ENCODE measurements around the gene INSIG1. TPM values are rescaled to one million over a fixed set of nuclear protein-coding genes. Genes with fewer than 3 reads are reported as not detected.

The INSIG1 gene
- polyA plus RNA-seq, 2 donors, result 17.7 to 40.3 TPM

GRCh38 chr7:155308330-155309020 is 10.8 kb downstream of the INSIG1 start:
- H3K4me1 ChIP-seq (ENCODE audit: control insufficient read depth in 2 of 2, insufficient read depth in 2 of 2, low read length in 1 of 2), result peaks cover 0 to 3% of the 10 kb centered on the region in 2 donors
- H3K9me3 ChIP-seq (ENCODE audit: control insufficient read depth in 2 of 2, insufficient read depth in 1 of 2, low read depth in 1 of 2, low read length in 1 of 2), result no peaks in the 10 kb centered on the region
- H3K27me3 ChIP-seq (ENCODE audit: control insufficient read depth in 1 of 2, insufficient read depth in 2 of 2, low read length in 2 of 2), result no peaks in the 10 kb centered on the region
- H3K27ac ChIP-seq (ENCODE audit: low read depth in 2 of 2, low read length in 1 of 2), result no peak overlapping the region
- 91% methylated on average over 19 of the region's 19 CpGs for WGBS, 2 donors
- H3K36me3 ChIP-seq (ENCODE audit: control insufficient read depth in 2 of 2, insufficient read depth in 2 of 2, low read length in 1 of 2), result peaks cover 4 to 25% of the 10 kb centered on the region in 2 donors
- H3K4me3 ChIP-seq (ENCODE audit: low read depth in 1 of 2, low read length in 2 of 2), result no peak overlapping the region

- Histone ChIP-seq H3K4me1 (ENCODE audit: control insufficient read depth in 2 of 2, insufficient read depth in 2 of 2, low read length in 1 of 2) (peaks cover 0 to 3% of the 10 kb centered on the region in 2 donors), H3K9me3 (ENCODE audit: control insufficient read depth in 2 of 2, insufficient read depth in 1 of 2, low read depth in 1 of 2, low read length in 1 of 2) (no peaks in the 10 kb centered on the region), H3K4me3 (ENCODE audit: low read depth in 1 of 2, low read length in 2 of 2) (no peak overlapping the region), H3K27ac (ENCODE audit: low read depth in 2 of 2, low read length in 1 of 2) (no peak overlapping the region), H3K36me3 (ENCODE audit: control insufficient read depth in 2 of 2, insufficient read depth in 2 of 2, low read length in 1 of 2) (peaks cover 3 to 25% of the 10 kb centered on the region in 2 donors), H3K27me3 (ENCODE audit: control insufficient read depth in 1 of 2, insufficient read depth in 2 of 2, low read length in 2 of 2) (no peaks in the 10 kb centered on the region)
- whole genome bisulfite sequencing, 2 donors, result 70 to 82% methylated on average over 1 of the region's 1 CpG
Observed at GRCh38 chr7:155309021-155309338, 11.3 kb downstream of the INSIG1 start.

- H3K4me3 ChIP-seq (ENCODE audit: low read depth in 1 of 2, low read length in 2 of 2), result no peak overlapping the region
- H3K36me3 ChIP-seq (ENCODE audit: control insufficient read depth in 2 of 2, insufficient read depth in 2 of 2, low read length in 1 of 2), result peaks cover 3 to 21% of the 10 kb centered on the region in 2 donors
- WGBS, 2 donors, result 85 to 89% methylated on average over 13 of the region's 13 CpGs
- H3K27me3 ChIP-seq (ENCODE audit: control insufficient read depth in 1 of 2, insufficient read depth in 2 of 2, low read length in 2 of 2), result no peaks in the 10 kb centered on the region
- H3K27ac ChIP-seq (ENCODE audit: low read depth in 2 of 2, low read length in 1 of 2), result no peak overlapping the region
- peaks cover 0 to 3% of the 10 kb centered on the region in 2 donors for H3K4me1 ChIP-seq (ENCODE audit: control insufficient read depth in 2 of 2, insufficient read depth in 2 of 2, low read length in 1 of 2)
- no peaks in the 10 kb centered on the region for H3K9me3 ChIP-seq (ENCODE audit: control insufficient read depth in 2 of 2, insufficient read depth in 1 of 2, low read depth in 1 of 2, low read length in 1 of 2)
Observed at GRCh38 chr7:155310425-155311114, 12.9 kb downstream of the INSIG1 start.

- Histone ChIP-seq H3K27ac (ENCODE audit: low read depth in 2 of 2, low read length in 1 of 2) (no peak overlapping the region), H3K36me3 (ENCODE audit: control insufficient read depth in 2 of 2, insufficient read depth in 2 of 2, low read length in 1 of 2) (peaks cover 3 to 11% of the 10 kb centered on the region in 2 donors), H3K9me3 (ENCODE audit: control insufficient read depth in 2 of 2, insufficient read depth in 1 of 2, low read depth in 1 of 2, low read length in 1 of 2) (no peaks in the 10 kb centered on the region), H3K4me3 (ENCODE audit: low read depth in 1 of 2, low read length in 2 of 2) (no peak overlapping the region), H3K4me1 (ENCODE audit: control insufficient read depth in 2 of 2, insufficient read depth in 2 of 2, low read length in 1 of 2) (no peaks in the 10 kb centered on the region), H3K27me3 (ENCODE audit: control insufficient read depth in 1 of 2, insufficient read depth in 2 of 2, low read length in 2 of 2) (peaks cover 0 to 3% of the 10 kb centered on the region in 2 donors)
- WGBS, 2 donors, result 72 to 74% methylated on average over 8 of the region's 8 CpGs
Observed at GRCh38 chr7:155311826-155312537, 14.3 kb downstream of the INSIG1 start.

- H3K4me1 ChIP-seq (ENCODE audit: control insufficient read depth in 2 of 2, insufficient read depth in 2 of 2, low read length in 1 of 2), result no peaks in the 10 kb centered on the region
- H3K4me3 ChIP-seq (ENCODE audit: low read depth in 1 of 2, low read length in 2 of 2), result no peak overlapping the region
- WGBS, 2 donors, result 72 to 85% methylated on average over 7 of the region's 7 CpGs
- H3K27me3 ChIP-seq (ENCODE audit: control insufficient read depth in 1 of 2, insufficient read depth in 2 of 2, low read length in 2 of 2), result peaks cover 0 to 3% of the 10 kb centered on the region in 2 donors
- no peaks in the 10 kb centered on the region for H3K9me3 ChIP-seq (ENCODE audit: control insufficient read depth in 2 of 2, insufficient read depth in 1 of 2, low read depth in 1 of 2, low read length in 1 of 2)
- H3K27ac ChIP-seq (ENCODE audit: low read depth in 2 of 2, low read length in 1 of 2), result no peak overlapping the region
- peaks cover 0 to 11% of the 10 kb centered on the region in 2 donors for H3K36me3 ChIP-seq (ENCODE audit: control insufficient read depth in 2 of 2, insufficient read depth in 2 of 2, low read length in 1 of 2)
Observed at GRCh38 chr7:155312633-155313032, 15.0 kb downstream of the INSIG1 start.

GRCh38 chr7:155313096-155313495 is 15.4 kb downstream of the INSIG1 start:
- Histone ChIP-seq H3K9me3 (ENCODE audit: control insufficient read depth in 2 of 2, insufficient read depth in 1 of 2, low read depth in 1 of 2, low read length in 1 of 2) (no peaks in the 10 kb centered on the region), H3K4me1 (ENCODE audit: control insufficient read depth in 2 of 2, insufficient read depth in 2 of 2, low read length in 1 of 2) (no peaks in the 10 kb centered on the region), H3K4me3 (ENCODE audit: low read depth in 1 of 2, low read length in 2 of 2) (no peak overlapping the region), H3K36me3 (ENCODE audit: control insufficient read depth in 2 of 2, insufficient read depth in 2 of 2, low read length in 1 of 2) (peaks cover 0 to 11% of the 10 kb centered on the region in 2 donors), H3K27me3 (ENCODE audit: control insufficient read depth in 1 of 2, insufficient read depth in 2 of 2, low read length in 2 of 2) (peaks cover 0 to 3% of the 10 kb centered on the region in 2 donors), H3K27ac (ENCODE audit: low read depth in 2 of 2, low read length in 1 of 2) (no peak overlapping the region)
- WGBS, 2 donors, result 82 to 90% methylated on average over 8 of the region's 8 CpGs

- no peak overlapping the region for H3K27ac ChIP-seq (ENCODE audit: low read depth in 2 of 2, low read length in 1 of 2)
- no peaks in the 10 kb centered on the region for H3K9me3 ChIP-seq (ENCODE audit: control insufficient read depth in 2 of 2, insufficient read depth in 1 of 2, low read depth in 1 of 2, low read length in 1 of 2)
- H3K4me1 ChIP-seq (ENCODE audit: control insufficient read depth in 2 of 2, insufficient read depth in 2 of 2, low read length in 1 of 2), result no peaks in the 10 kb centered on the region
- H3K27me3 ChIP-seq (ENCODE audit: control insufficient read depth in 1 of 2, insufficient read depth in 2 of 2, low read length in 2 of 2), result peaks cover 0 to 3% of the 10 kb centered on the region in 2 donors
- 79 to 83% methylated on average over 8 of the region's 8 CpGs for WGBS, 2 donors
- no peaks in the 10 kb centered on the region for H3K36me3 ChIP-seq (ENCODE audit: control insufficient read depth in 2 of 2, insufficient read depth in 2 of 2, low read length in 1 of 2)
- H3K4me3 ChIP-seq (ENCODE audit: low read depth in 1 of 2, low read length in 2 of 2), result no peak overlapping the region
Observed at GRCh38 chr7:155315977-155316376, 18.3 kb downstream of the INSIG1 start.

GRCh38 chr7:155316427-155317113 is 18.9 kb downstream of the INSIG1 start:
- Histone ChIP-seq H3K36me3 (ENCODE audit: control insufficient read depth in 2 of 2, insufficient read depth in 2 of 2, low read length in 1 of 2) (no peaks in the 10 kb centered on the region), H3K27me3 (ENCODE audit: control insufficient read depth in 1 of 2, insufficient read depth in 2 of 2, low read length in 2 of 2) (peaks cover 0 to 3% of the 10 kb centered on the region in 2 donors), H3K4me3 (ENCODE audit: low read depth in 1 of 2, low read length in 2 of 2) (no peak overlapping the region), H3K4me1 (ENCODE audit: control insufficient read depth in 2 of 2, insufficient read depth in 2 of 2, low read length in 1 of 2) (no peaks in the 10 kb centered on the region), H3K27ac (ENCODE audit: low read depth in 2 of 2, low read length in 1 of 2) (no peak overlapping the region), H3K9me3 (ENCODE audit: control insufficient read depth in 2 of 2, insufficient read depth in 1 of 2, low read depth in 1 of 2, low read length in 1 of 2) (no peaks in the 10 kb centered on the region)
- 77 to 78% methylated on average over 13 of the region's 13 CpGs for WGBS, 2 donors

- no peaks in the 10 kb centered on the region for H3K36me3 ChIP-seq (ENCODE audit: control insufficient read depth in 2 of 2, insufficient read depth in 2 of 2, low read length in 1 of 2)
- H3K9me3 ChIP-seq (ENCODE audit: control insufficient read depth in 2 of 2, insufficient read depth in 1 of 2, low read depth in 1 of 2, low read length in 1 of 2), result no peaks in the 10 kb centered on the region
- H3K27ac ChIP-seq (ENCODE audit: low read depth in 2 of 2, low read length in 1 of 2), result no peak overlapping the region
- peaks cover 0 to 3% of the 10 kb centered on the region in 2 donors for H3K27me3 ChIP-seq (ENCODE audit: control insufficient read depth in 1 of 2, insufficient read depth in 2 of 2, low read length in 2 of 2)
- WGBS, 2 donors, result 88 to 91% methylated on average over 3 of the region's 3 CpGs
- no peak overlapping the region for H3K4me3 ChIP-seq (ENCODE audit: low read depth in 1 of 2, low read length in 2 of 2)
- no peaks in the 10 kb centered on the region for H3K4me1 ChIP-seq (ENCODE audit: control insufficient read depth in 2 of 2, insufficient read depth in 2 of 2, low read length in 1 of 2)
Observed at GRCh38 chr7:155317114-155317434, 19.4 kb downstream of the INSIG1 start.
